ENCODE results near the gene PLXNB1. TPM values are rescaled to one million over a fixed set of nuclear protein-coding genes. Genes with fewer than 3 reads are reported as not detected.

The PLXNB1 gene
- total and polyA plus RNA-seq, 10 of the 15 experiments (the other 5 are each of a cell fraction or from before 2014, with no cell fraction given): 0.18 to 15.1 (median 5.3) TPM

GRCh38 chr3:48472923-48473616 is 43.2 kb upstream of the PLXNB1 start (continued):
- TF ChIP-seq SKIL (IDR thresholded peaks at IDR 0.05; ENCODE audit: low read depth, poor library complexity, severe bottlenecking) (peak; percentile 66), STAT1 (conservative IDR thresholded peaks at IDR 0.05) (peak; percentile 97), ATF2 (IDR thresholded peaks at IDR 0.05; ENCODE audit: low read length) (peak; percentile 92), FOXM1 (IDR thresholded peaks at IDR 0.05; ENCODE audit: low read depth, low read length) (no peak), CREB1 (IDR thresholded peaks at IDR 0.05; ENCODE audit: low read depth) (peak; percentile 97), ZNF217 (IDR thresholded peaks at IDR 0.05) (no peak), IRF4 (IDR thresholded peaks at IDR 0.05; ENCODE audit: low read depth, low read length) (peak; percentile 64; the same call in 1 of the 2 replicates), SMC3 (IDR thresholded peaks at IDR 0.05; ENCODE audit: borderline replicate concordance, low read length) (peak; percentile 19; the same call in 1 of the 2 replicates), HCFC1 (IDR thresholded peaks at IDR 0.05; ENCODE audit: low read length) (peak; percentile 43), ZBED1 (IDR thresholded peaks at IDR 0.05; ENCODE audit: borderline replicate concordance) (peak; percentile 53; the same call in 1 of the 2 replicates), PAX8 (IDR thresholded peaks at IDR 0.05) (no peak), PAX5 (IDR thresholded peaks at IDR 0.05; ENCODE audit: borderline replicate concordance, low read depth, low read length) (no peak), FOXK2 (IDR thresholded peaks at IDR 0.05) (no peak), ETV6 (conservative IDR thresholded peaks at IDR 0.05 in 1 of 2, IDR thresholded peaks at IDR 0.05 in 1 of 2; ENCODE audit: borderline replicate concordance in 1 of 2, low read depth in 1 of 2) (peak in 1 of 2 experiments; percentile 98; a peak in 2 of 4 replicates), LARP7 (IDR thresholded peaks at IDR 0.05) (peak; percentile 45; the same call in 1 of the 2 replicates), HDAC6 (IDR thresholded peaks at IDR 0.05; ENCODE audit: unreplicated experiment) (no peak), PKNOX1 (IDR thresholded peaks at IDR 0.05) (peak; percentile 45), EP300 (IDR thresholded peaks at IDR 0.05; ENCODE audit: borderline replicate concordance in 1 of 2, control insufficient read depth in 1 of 2, low read depth in 2 of 2, low read length in 2 of 2) (peak; percentile 59 to 64; a peak in 2 of 4 replicates), HDAC2 (IDR thresholded peaks at IDR 0.05) (no peak), CTCF (IDR thresholded peaks at IDR 0.05 in 2 of 3, conservative IDR thresholded peaks at IDR 0.05 in 1 of 3; ENCODE audit: control insufficient read depth in 2 of 3, extremely low read depth in 1 of 3, insufficient read depth in 1 of 3, low read depth in 3 of 3, low read length in 3 of 3) (peak; percentile 35 to 55 (median 54); a peak in 5 of 6 replicates), BHLHE40 (IDR thresholded peaks at IDR 0.05; ENCODE audit: borderline replicate concordance in 1 of 2, low read depth in 2 of 2, low read length in 1 of 2) (peak; percentile 43 to 45; a peak in 3 of 4 replicates)
